GM13976 (cell line): ENCODE measurements around the gene RPS6KB2.

Source experiments
- DNase-seq: peaks from one replicate; pipeline ENCODE4 v3.0.0; 2012; ENCODE audit warnings: low spot score
- in situ Hi-C: fragments of 300-500 bp; cut with MboI; formaldehyde crosslinking; loops from one replicate; pipeline ENCODE4 v1.12.0; 2022; ENCODE audit warnings: low sequenced_read_pairs, mixed read lengths, inconsistent platforms; ENCODE audit not compliant: unreplicated experiment
- TF ChIP-seq, protein P1 (sequence below): IDR thresholded peaks from 2 replicates; pipeline ENCODE4 v1.5.1; 2012; ENCODE audit warnings: borderline replicate concordance, mild to moderate bottlenecking; ENCODE audit not compliant: insufficient read depth; ENCODE audit errors: extremely low read depth, missing control alignments, control extremely low read depth

Gene RPS6KB2

GRCh38 chr11:67433536-67434394, 5.5 kb downstream of the RPS6KB2 start:
- DNase-seq = no peak

DNA sequence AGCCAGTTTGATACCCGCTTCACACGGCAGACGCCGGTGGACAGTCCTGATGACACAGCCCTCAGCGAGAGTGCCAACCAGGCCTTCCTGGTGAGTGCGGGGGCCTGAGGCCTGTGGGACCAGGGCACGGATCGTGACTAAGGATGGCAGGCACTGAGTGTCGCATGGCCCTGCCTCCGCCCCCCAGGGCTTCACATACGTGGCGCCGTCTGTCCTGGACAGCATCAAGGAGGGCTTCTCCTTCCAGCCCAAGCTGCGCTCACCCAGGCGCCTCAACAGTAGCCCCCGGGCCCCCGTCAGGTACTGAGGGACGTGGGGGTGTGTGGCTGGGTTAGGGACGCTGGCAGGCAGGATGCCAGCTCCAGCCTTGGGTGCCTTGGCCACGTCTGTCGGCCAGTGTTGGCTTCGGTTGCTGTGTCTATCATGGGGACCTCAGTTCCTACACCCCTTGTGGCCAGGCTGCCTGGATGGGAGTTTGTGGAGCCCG, 6.1 kb downstream of the RPS6KB2 start:
- no peak for DNase-seq
- TF ChIP-seq, protein P1, sequence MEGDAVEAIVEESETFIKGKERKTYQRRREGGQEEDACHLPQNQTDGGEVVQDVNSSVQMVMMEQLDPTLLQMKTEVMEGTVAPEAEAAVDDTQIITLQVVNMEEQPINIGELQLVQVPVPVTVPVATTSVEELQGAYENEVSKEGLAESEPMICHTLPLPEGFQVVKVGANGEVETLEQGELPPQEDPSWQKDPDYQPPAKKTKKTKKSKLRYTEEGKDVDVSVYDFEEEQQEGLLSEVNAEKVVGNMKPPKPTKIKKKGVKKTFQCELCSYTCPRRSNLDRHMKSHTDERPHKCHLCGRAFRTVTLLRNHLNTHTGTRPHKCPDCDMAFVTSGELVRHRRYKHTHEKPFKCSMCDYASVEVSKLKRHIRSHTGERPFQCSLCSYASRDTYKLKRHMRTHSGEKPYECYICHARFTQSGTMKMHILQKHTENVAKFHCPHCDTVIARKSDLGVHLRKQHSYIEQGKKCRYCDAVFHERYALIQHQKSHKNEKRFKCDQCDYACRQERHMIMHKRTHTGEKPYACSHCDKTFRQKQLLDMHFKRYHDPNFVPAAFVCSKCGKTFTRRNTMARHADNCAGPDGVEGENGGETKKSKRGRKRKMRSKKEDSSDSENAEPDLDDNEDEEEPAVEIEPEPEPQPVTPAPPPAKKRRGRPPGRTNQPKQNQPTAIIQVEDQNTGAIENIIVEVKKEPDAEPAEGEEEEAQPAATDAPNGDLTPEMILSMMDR = no peak
- in situ Hi-C loops = no loop called here

More at GRCh38 chr11:67433536-67434394, 5.5 kb downstream of the RPS6KB2 start:
- in situ Hi-C loops = no loop called here
- TF ChIP-seq, protein P1 = no peak

DNA sequence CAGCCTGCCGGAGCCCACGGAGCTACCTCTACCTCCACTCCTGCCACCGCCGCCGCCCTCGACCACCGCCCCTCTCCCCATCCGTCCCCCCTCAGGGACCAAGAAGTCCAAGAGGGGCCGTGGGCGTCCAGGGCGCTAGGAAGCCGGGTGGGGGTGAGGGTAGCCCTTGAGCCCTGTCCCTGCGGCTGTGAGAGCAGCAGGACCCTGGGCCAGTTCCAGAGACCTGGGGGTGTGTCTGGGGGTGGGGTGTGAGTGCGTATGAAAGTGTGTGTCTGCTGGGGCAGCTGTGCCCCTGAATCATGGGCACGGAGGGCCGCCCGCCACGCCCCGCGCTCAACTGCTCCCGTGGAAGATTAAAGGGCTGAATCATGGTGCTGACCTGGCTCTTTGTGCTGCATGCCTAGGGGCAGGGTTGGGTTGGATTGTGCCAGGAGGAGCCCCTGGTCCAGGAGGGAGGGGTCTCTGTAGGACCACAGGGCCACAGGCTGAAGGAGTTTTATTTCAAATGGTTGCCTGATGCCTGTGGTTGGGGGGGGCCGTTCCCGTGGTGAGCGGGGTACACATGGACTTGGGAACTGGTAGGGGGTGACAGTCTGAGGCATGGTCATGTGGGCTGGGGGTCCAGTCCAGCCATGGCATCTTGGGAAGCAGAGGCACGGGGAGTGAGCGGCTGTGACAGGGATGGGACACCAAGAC, 6.9 kb downstream of the RPS6KB2 start:
- TF ChIP-seq, protein P1 = no peak
- in situ Hi-C loops = no loop called here
- DNase-seq = no peak

GRCh38 chr11:67435727-67436458, 7.6 kb downstream of the RPS6KB2 start:
- in situ Hi-C loops = no loop called here
- no peak for DNase-seq
- TF ChIP-seq, protein P1 = no peak

DNA sequence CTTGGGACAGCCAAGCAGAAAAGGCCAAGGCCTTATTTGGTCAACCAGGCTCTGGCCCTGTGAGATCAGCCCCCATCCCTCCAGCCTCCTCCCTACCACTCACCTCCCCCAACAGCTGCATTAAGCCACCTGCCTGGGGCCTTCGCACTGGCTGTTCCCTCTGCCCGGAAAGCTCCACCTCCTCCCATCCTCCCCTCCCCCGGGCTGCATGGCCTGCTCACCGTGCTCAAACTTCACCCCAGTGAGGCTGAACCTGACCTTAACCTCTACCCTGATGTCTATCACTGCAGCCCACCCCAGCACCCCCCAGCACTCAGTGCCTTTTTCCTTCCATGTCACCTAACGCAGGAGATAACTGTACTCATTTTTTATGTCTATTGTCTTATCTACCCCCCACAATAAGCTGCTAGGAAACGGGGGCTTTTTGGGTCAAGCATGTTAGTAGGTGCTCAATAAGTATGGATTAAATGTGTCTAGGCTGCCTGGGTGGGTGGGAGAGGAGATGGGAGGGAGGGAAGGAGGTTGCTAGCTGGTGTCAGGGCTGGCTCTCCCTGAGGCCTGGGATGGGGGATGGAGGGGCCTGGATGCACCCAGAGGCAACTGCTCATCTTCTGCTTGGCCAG, 8.3 kb downstream of the RPS6KB2 start:
- TF ChIP-seq, protein P1 = no peak

More for the DNA sequence above, 8.3 kb downstream of the RPS6KB2 start:
- peak; percentile 91 for DNase-seq
- in situ Hi-C loops = no loop called here
